ENCODE measurements around the gene YPEL2.
A peak's percentile ranks its signal among the peaks of the same experiment; 100 is the strongest.
"Not testable (repeated sequence)": the region's sequence is repeated elsewhere in the genome, so short reads cannot be mapped to it uniquely, and the experiment has no call there.

YPEL2 gene

GRCh38 chr17:59377410-59377809, 46.0 kb downstream of the YPEL2 start:
- DNase-seq (ENCODE audit: low read depth), result no peak

GRCh38 chr17:59378675-59379074, 47.2 kb downstream of the YPEL2 start:
- DNase-seq (ENCODE audit: low read depth), result peak; percentile 63

GRCh38 chr17:59380474-59380873, 49.0 kb downstream of the YPEL2 start:
- DNase-seq (ENCODE audit: low read depth), result no peak

- no peak for DNase-seq (ENCODE audit: low read depth)
Observed at GRCh38 chr17:59381716-59382570, 50.5 kb downstream of the YPEL2 start.

GRCh38 chr17:59383893-59384292, 52.4 kb downstream of the YPEL2 start:
- DNase-seq (ENCODE audit: low read depth), result no peak

- DNase-seq (ENCODE audit: low read depth), result no peak
Observed at GRCh38 chr17:59387351-59388068, 56.1 kb downstream of the YPEL2 start.

GRCh38 chr17:59388069-59388556, 56.7 kb downstream of the YPEL2 start:
- no peak for DNase-seq (ENCODE audit: low read depth)

- DNase-seq (ENCODE audit: low read depth), result no peak
Observed at GRCh38 chr17:59389066-59389465, 57.6 kb downstream of the YPEL2 start.

- DNase-seq (ENCODE audit: low read depth), result no peak
Observed at GRCh38 chr17:59391021-59391420, 59.6 kb downstream of the YPEL2 start.

- no peak for DNase-seq (ENCODE audit: low read depth)
Observed at GRCh38 chr17:59392973-59393679, 61.7 kb downstream of the YPEL2 start.

- DNase-seq (ENCODE audit: low read depth), result not testable (repeated sequence)
Observed at GRCh38 chr17:59393742-59394410, 62.4 kb downstream of the YPEL2 start.

GRCh38 chr17:59396134-59396826, 64.8 kb downstream of the YPEL2 start:
- no peak for DNase-seq (ENCODE audit: low read depth)

- no peak for DNase-seq (ENCODE audit: low read depth)
Observed at GRCh38 chr17:59397316-59398073, 66.0 kb downstream of the YPEL2 start.

- DNase-seq (ENCODE audit: low read depth), result no peak
Observed at GRCh38 chr17:59399914-59400313, 68.5 kb downstream of the YPEL2 start.

GRCh38 chr17:59400858-59401257, 69.4 kb downstream of the YPEL2 start:
- no peak for DNase-seq (ENCODE audit: low read depth)

GRCh38 chr17:59401274-59401673, 69.8 kb downstream of the YPEL2 start:
- DNase-seq (ENCODE audit: low read depth), result no peak

GRCh38 chr17:59401725-59402124, 70.3 kb downstream of the YPEL2 start:
- no peak for DNase-seq (ENCODE audit: low read depth)

- no peak for DNase-seq (ENCODE audit: low read depth)
Observed at GRCh38 chr17:59402760-59403159, 71.3 kb downstream of the YPEL2 start.

GRCh38 chr17:59404471-59404870, 73.0 kb downstream of the YPEL2 start:
- no peak for DNase-seq (ENCODE audit: low read depth)

- DNase-seq (ENCODE audit: low read depth), result no peak
Observed at GRCh38 chr17:59405944-59406705, 74.7 kb downstream of the YPEL2 start.
